Epithelial cell of umbilical artery (primary cell): Measurements from ENCODE around the gene SPINK7. TPM values are rescaled to one million over a fixed set of nuclear protein-coding genes. Genes with fewer than 3 reads are reported as not detected.

Source experiments
- total RNA-seq: library from RNA; depleted of rRNA; stranded (reverse); fragments of >200 nt; gene quantifications from 2 replicates; pipeline ENCODE4 v1.2.3, GENCODE V29; 2014

SPINK7 gene
- total RNA-seq: not detected in 2 replicates

DNA sequence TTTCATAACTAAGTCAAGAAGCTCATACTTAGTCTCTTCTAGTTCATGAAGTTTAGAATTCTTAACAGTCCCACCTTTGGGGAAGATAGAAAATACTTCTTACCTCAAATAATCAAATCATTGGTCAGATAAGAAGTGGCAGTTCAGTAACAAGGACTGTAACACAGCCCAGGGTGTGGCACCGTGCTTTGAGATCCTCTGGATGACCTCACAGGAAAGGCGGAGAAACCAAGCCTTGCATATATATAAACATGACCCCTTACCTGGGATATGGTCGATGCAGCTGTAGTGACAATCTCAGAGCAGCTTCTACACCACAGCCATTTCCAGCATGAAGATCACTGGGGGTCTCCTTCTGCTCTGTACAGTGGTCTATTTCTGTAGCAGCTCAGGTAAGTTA, at the start of gene SPINK7:
TSS of gene SPINK7 (plus strand) at position 271 of the 400 bp plus-strand sequence. CDS start at position 332, 61 bp downstream.

DNA sequence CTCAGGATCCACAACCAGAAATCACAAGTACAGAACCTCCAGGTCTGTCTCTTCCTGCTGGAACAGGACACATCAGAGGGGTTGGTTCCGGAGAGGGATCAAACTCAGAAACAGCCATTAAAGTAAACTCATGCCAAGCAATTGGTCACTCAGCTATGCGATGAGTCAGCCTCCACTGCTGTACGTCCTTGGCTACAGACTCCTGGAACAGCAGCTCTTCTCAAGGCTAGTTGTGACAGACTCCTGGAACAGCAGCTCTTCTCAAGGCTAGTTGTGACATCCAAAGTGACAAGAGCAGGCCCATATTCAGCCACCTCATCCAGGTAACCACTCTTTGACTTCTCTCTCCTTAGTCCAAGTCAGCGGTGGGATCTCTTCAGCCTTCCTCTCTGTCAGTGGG, 43.7 kb upstream of the SPINK7 start, which contains the start of gene SPINK13:
TSS of gene SPINK13 (plus strand) at position 229 of the 400 bp plus-strand sequence. CDS start 1,279 bp downstream, outside the sequence.

DNA sequence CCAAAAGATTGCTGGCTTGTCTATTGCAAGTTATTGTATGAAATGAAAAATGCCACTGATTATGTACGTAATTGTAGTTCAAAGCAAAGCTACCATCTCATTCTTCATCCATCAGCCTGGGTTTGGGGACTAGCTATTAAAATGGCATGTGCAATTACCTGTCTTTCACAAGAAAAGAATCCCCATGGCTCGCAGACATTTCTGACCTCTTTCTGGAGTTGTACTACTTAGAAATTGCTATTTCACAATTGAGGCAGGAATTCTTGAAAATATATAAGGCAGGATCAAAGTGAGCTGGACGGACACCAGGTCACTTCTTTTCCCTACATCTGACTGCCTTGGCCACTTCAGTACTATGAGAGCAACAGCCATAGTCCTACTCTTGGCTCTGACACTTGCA, 23.0 kb downstream of the SPINK7 start, which contains the start of gene SPINK9:
TSS of gene SPINK9 (plus strand) at position 301 of the 400 bp plus-strand sequence. CDS start at position 356, 55 bp downstream.

Other genes with a start within 250 kb of the SPINK7 start
- 1.6 TPM in 1 of 2 replicates, not detected in the other for gene SPINK5, start 248.4 kb upstream of the SPINK7 start, total RNA-seq
- gene SPINK14, start 143.9 kb upstream of the SPINK7 start, total RNA-seq: not detected in 2 replicates
- gene SPINK6, start 109.4 kb upstream of the SPINK7 start, total RNA-seq: not detected in 2 replicates
- not detected in 2 replicates for gene MARCOL, start 73.9 kb upstream of the SPINK7 start, total RNA-seq
- not detected in 2 replicates for gene SPINK13, start 43.6 kb upstream of the SPINK7 start, total RNA-seq
- gene SPINK9, start 23.1 kb downstream of the SPINK7 start, total RNA-seq: not detected in 2 replicates
- gene FBXO38, start 71.5 kb downstream of the SPINK7 start, total RNA-seq: 52.6 and 81.5 TPM in 2 replicates